Stimulated activated memory B cell treated with anti-CD40 and anti-IgM and Interleukin-4, amounts not matched to agents 10 μg/mL and 1 μg/mL and 100 μg/mL, for 72 hours (primary cell): ENCODE data around the gene TEKT5.

Source experiments
- ATAC-seq: fragments of 150-1000 bp; cut with Tn5 transposase; 2 replicates; pipeline ENCODE4 v1.10.0; 2021
- H3K27ac Mint-ChIP-seq: one replicate; pipeline ENCODE4 v1.8.0; 2022; ENCODE audit warnings: mild to moderate bottlenecking, mixed read lengths
- H3K27me3 Mint-ChIP-seq: one replicate; pipeline ENCODE4 v1.8.0; 2022; ENCODE audit warnings: mixed read lengths
- H3K36me3 Mint-ChIP-seq: one replicate; pipeline ENCODE4 v1.8.0; 2022; ENCODE audit warnings: mixed read lengths
- H3K4me1 Mint-ChIP-seq: one replicate; pipeline ENCODE4 v1.8.0; 2022; ENCODE audit warnings: mixed read lengths
- H3K4me3 Mint-ChIP-seq: one replicate; pipeline ENCODE4 v1.8.0; 2022; ENCODE audit warnings: mild to moderate bottlenecking, moderate library complexity, mixed read lengths
- H3K9me3 Mint-ChIP-seq: one replicate; pipeline ENCODE4 v1.8.0; 2022; ENCODE audit warnings: mixed read lengths

The TEKT5 gene

DNA sequence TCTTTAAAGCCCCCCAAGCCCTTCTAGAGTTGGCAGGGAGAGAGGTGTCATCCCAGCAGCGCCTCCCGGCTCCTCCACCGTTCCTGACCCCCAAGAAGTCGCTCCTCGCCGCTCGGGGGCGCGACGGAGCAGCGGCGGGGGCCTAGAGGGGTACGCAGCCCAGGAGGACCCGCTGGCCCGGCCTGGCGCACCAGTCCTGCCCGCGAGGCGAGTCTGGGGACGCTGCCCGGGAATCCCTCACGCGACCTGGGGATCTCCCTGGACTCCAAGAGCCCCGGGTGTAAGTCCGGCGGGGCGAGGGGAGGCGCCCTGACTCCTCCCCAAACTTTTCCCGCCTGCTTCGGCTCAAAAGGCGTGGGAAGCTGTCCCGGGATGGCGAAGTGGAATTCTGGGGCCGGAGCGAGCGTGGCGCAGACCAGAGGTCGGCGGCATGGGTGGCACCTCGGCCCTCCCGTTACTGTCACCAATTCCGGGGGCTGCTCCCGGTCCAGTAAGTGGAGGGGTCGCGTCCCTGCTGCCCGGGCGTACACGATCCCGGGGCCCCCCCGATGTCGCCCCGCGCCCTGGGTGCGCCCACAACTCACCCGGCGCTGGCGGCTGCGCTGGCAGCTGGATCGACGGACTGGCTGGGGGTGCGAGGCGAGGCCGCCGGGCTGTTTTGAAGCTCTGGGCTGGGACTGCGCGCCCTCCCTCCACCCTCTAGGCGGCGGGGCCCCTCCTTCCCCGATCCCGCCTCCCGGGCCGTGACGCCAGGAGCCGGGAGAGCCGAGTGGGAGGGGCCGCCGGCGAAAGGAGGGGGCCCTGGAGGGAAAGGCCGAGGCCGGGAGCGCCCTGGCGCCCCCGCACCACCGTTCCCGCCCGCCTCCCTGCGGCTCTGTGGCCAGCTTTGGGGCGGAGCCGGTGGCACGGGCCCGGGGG is 114.5 kb downstream of the TEKT5 start, which contains the start of gene EMP2:
EMP2 (minus strand) TSS at position 634 of the 918 bp plus-strand sequence. CDS start 32,981 bp downstream, outside the sequence.
- Mint-ChIP-seq H3K36me3 (no peaks in the 10 kb centered on the region), H3K4me3 (peak within 1 kb of the TSS; percentile 70), H3K27ac (no peak within 1 kb of the TSS), H3K4me1 (peaks cover 8% of the 10 kb centered on the region), H3K27me3 (peaks cover 68% of the 10 kb centered on the region), H3K9me3 (no peaks in the 10 kb centered on the region)
- peak; percentile 65 for ATAC-seq

DNA sequence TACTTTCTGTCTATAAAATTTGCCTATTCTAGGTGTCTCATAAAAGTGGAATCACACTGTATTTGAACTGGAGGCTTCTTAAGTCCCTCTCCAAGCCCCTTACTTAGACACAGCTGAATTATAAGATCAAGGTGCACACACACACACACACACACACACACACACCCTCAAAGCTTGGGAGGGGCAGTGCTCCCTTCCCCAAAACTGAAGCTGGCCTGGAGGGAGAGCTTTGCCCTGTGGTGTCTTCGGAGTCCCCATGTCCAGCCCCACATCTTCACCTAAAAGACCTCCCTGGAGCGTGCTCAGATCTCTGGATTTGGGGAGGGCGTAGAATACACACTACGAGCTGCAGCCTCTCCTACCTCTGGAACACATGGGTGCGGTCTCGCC is 115.2 kb downstream of the TEKT5 start:
- no peaks in the 10 kb centered on the region for H3K36me3 Mint-ChIP-seq
- H3K9me3 Mint-ChIP-seq: no peaks in the 10 kb centered on the region
- H3K27ac Mint-ChIP-seq: no peak overlapping the region
- no peak for ATAC-seq
- H3K4me1 Mint-ChIP-seq: peaks cover 8% of the 10 kb centered on the region
- peaks cover 68% of the 10 kb centered on the region for H3K27me3 Mint-ChIP-seq
- H3K4me3 Mint-ChIP-seq: no peak overlapping the region

DNA sequence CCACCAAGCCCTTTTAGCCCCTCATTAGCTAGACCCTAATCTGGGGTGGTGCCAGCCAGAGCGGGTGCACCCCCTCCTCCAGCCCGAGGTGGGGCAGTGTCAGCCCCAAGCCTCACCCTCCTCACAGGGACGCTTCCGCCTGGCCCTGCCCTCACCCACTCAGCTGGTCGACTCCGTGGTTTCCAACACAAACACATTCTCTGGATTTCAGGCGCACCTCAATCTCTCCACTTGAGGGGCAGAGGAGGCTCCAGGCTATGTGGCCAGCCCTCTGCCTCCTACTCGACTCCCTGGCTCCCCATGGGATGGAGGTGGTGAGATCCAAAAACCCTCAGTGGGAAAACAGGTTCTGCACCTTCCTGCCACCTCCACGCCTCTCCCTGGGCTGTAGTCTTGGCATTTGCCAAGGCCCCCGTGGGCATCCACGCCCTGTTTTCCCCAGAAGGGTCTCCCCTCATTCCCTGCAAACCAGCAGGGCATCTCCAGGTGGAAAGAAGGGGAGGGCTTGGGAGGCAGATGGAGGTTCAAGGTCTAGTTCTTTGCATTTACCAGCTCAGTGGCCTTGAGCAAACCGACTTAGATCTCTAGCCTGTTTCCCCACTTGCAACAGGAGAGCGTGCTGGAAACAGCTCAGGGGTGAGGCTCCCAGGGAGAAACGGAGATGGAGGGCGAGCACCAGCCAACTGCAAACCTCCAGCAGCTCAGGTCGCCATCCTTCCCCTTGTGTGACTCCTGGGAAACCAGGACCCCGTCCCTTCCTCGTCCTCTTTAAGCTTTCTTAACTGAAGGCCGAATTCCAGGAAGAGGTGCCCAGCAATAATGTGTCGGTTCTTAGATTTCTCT is 116.0 kb downstream of the TEKT5 start:
- Mint-ChIP-seq H3K27me3 (peaks cover 59% of the 10 kb centered on the region), H3K27ac (no peak overlapping the region), H3K4me1 (peaks cover 8% of the 10 kb centered on the region), H3K4me3 (no peak overlapping the region), H3K9me3 (no peaks in the 10 kb centered on the region), H3K36me3 (no peaks in the 10 kb centered on the region)
- no peak for ATAC-seq
